ENCODE measurements around the gene HEY2. TPM values are rescaled to one million over a fixed set of nuclear protein-coding genes. Genes with fewer than 3 reads are reported as not detected.
A peak's percentile ranks its signal among the peaks of the same experiment; 100 is the strongest.

HEY2 gene
- total RNA-seq, 1 donor from 2014 or later: not detected

- DNase-seq (ENCODE audit: low read depth): no peak
- no peak overlapping the region for H3K4me3 ChIP-seq (ENCODE audit: low read depth, low read length)
- TF ChIP-seq CTCF (conservative IDR thresholded peaks at IDR 0.05; ENCODE audit: low read depth, low read length): no peak
These were observed 34.9 kb upstream of the HEY2 start for GRCh38 chr6:125714441-125715090.

- H3K4me3 ChIP-seq (ENCODE audit: low read depth, low read length): no peak overlapping the region
- no peak for TF ChIP-seq CTCF (conservative IDR thresholded peaks at IDR 0.05; ENCODE audit: low read depth, low read length)
- no peak for DNase-seq (ENCODE audit: low read depth)
These were observed 32.2 kb upstream of the HEY2 start for GRCh38 chr6:125717120-125717731.

- no peak overlapping the region for H3K4me3 ChIP-seq (ENCODE audit: low read depth, low read length)
- no peak for DNase-seq (ENCODE audit: low read depth)
- TF ChIP-seq CTCF (conservative IDR thresholded peaks at IDR 0.05; ENCODE audit: low read depth, low read length): no peak
These were observed 31.3 kb upstream of the HEY2 start for GRCh38 chr6:125718109-125718508.

GRCh38 chr6:125722886-125723285 lies 26.5 kb upstream of the HEY2 start:
- no peak overlapping the region for H3K4me3 ChIP-seq (ENCODE audit: low read depth, low read length)
- DNase-seq (ENCODE audit: low read depth): peak; percentile 66
- no peak for TF ChIP-seq CTCF (conservative IDR thresholded peaks at IDR 0.05; ENCODE audit: low read depth, low read length)

- H3K4me3 ChIP-seq (ENCODE audit: low read depth, low read length): no peak overlapping the region
- no peak for DNase-seq (ENCODE audit: low read depth)
- no peak for TF ChIP-seq CTCF (conservative IDR thresholded peaks at IDR 0.05; ENCODE audit: low read depth, low read length)
These were observed 22.2 kb upstream of the HEY2 start for GRCh38 chr6:125727216-125727615.

- H3K4me3 ChIP-seq (ENCODE audit: low read depth, low read length): no peak overlapping the region
- no peak for DNase-seq (ENCODE audit: low read depth)
These were observed 20.7 kb upstream of the HEY2 start for GRCh38 chr6:125728739-125729138.

More at GRCh38 chr6:125728739-125729138, 20.7 kb upstream of the HEY2 start:
- TF ChIP-seq CTCF (conservative IDR thresholded peaks at IDR 0.05; ENCODE audit: low read depth, low read length): no peak

All from epithelial cell of proximal tubule (primary cell).